ENCODE results near the gene MTA1. TPM values are rescaled to one million over a fixed set of nuclear protein-coding genes. Genes with fewer than 3 reads are reported as not detected.

The MTA1 gene
- total and polyA plus RNA-seq, 2 of the 8 experiments (the other 6 are each of a cell fraction or from before 2014, with no cell fraction given) = 73.9 to 221 TPM

DNA sequence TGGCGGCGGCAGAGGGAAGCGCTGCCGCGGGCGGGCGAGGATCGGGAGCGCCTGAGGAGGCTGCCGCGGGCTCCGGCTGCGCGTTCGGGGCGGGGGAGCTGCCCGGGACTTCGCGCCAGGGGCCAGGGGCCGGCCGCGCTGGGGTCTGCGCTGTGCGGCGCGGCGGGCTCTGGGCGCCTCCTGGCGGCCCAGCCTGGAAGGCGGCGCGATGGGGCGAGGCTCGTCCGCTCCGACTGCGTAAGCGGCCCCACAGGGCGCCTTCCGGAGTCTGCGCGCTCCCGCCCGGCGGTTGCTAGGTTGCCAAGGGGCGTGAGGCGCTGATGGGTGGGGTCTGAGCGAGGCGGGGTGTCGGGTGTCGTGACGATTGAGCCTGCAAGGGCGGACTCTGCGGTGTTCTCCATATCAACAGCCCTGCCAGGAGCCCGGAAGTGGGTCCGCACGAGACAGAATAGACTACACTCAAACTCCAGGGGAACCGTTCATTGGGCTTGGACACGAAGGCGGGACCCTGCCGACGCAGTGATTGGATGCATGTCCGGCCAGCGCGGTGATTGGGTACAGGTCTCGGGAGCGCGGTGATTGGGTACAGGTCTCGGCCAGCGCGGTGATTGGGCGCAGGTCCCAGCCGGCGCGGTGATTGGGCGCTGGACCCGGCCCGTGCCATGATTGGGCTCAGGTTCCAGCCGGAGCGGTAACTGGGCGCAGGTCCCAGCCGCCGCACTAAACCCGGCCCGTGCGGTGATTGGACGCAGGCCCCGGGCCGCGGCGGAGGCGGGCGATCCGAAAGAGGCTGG is 71.1 kb downstream of the MTA1 start, which contains the start of gene TEDC1:
Gene TEDC1, plus strand, starts transcription at position 675 of the 794 bp plus-strand sequence. CDS start 130 bp downstream, outside the sequence.
- WGBS, 2 experiments (ENCODE audit: extremely low coverage in 1 of 2, insufficient coverage in 1 of 2, insufficient read length in 1 of 2, insufficient replicate concordance in 2 of 2, low coverage in 1 of 2, low lambda C conversion rate in 2 of 2, missing lambda C conversion rate in 1 of 2) = 6% methylated on average over 54 of the region's 94 CpGs; no CpG with 5 or more reads in 1 of the 2 experiments
- H4K20me1 ChIP-seq (replicated peaks in 1 of 2; ENCODE audit: control insufficient read depth in 1 of 2, insufficient read depth in 2 of 2, low read length in 2 of 2) = peaks cover 0 to 12% of the 10 kb centered on the region in 2 experiments
- H2BK20ac ChIP-seq (ENCODE audit: low read length) = no peak within 1 kb of the TSS
- H3K23ac ChIP-seq (ENCODE audit: insufficient read length) = no peak within 1 kb of the TSS
- H3K18ac ChIP-seq (ENCODE audit: extremely low read depth, low read length) = no peak within 1 kb of the TSS; the same call in none of the 2 replicates
- no peak within 1 kb of the TSS for H2AK5ac ChIP-seq (ENCODE audit: low read depth, low read length)
- no peaks in the 10 kb centered on the region for H3K79me2 ChIP-seq (ENCODE audit: control insufficient read depth in 1 of 2, insufficient read depth in 2 of 2, low read length in 2 of 2)
- H3K23me2 ChIP-seq (ENCODE audit: low read depth, low read length) = peaks cover 9% of the 10 kb centered on the region; the same call in 1 of the 2 replicates
- peak within 1 kb of the TSS; percentile 71 for H4K8ac ChIP-seq (ENCODE audit: extremely low read depth, insufficient read depth, low read length)
- H3K9ac ChIP-seq (replicated peaks in 1 of 4; ENCODE audit: extremely low read depth in 1 of 4, low read depth in 3 of 4, low read length in 3 of 4) = peak within 1 kb of the TSS in 3 of 4 experiments; percentile 63 to 85 (median 70); a peak in 5 of 7 replicates
- no peak within 1 kb of the TSS for H2BK15ac ChIP-seq (ENCODE audit: low read length)
- H2BK120ac ChIP-seq (replicated peaks; ENCODE audit: low read depth, low read length) = no peak within 1 kb of the TSS
- peak; percentile 90 to 92 for DNase-seq (ENCODE audit: low read depth in 1 of 2, low spot score in 2 of 2)
- peaks cover 25 to 33% (median 32%) of the 10 kb centered on the region in 4 experiments for H3K27me3 ChIP-seq (replicated peaks in 1 of 4; ENCODE audit: control insufficient read depth in 3 of 4, extremely low read depth in 1 of 4, insufficient read depth in 3 of 4, low read length in 3 of 4)
- peaks cover 0 to 20% (median 5%) of the 10 kb centered on the region in 4 experiments; a peak in 5 of 7 replicates for H3K4me1 ChIP-seq (replicated peaks in 1 of 4; ENCODE audit: control insufficient read depth in 3 of 4, insufficient read depth in 4 of 4, low read length in 3 of 4)
- no peak within 1 kb of the TSS for H3K4ac ChIP-seq (replicated peaks; ENCODE audit: insufficient read length, low read depth, low read length)
- no peak within 1 kb of the TSS for H3K56ac ChIP-seq (replicated peaks; ENCODE audit: insufficient read length, low read depth, low read length)
- peak; percentile 77 for FAIRE-seq
- H3K36me3 ChIP-seq (ENCODE audit: control insufficient read depth in 2 of 4, insufficient read depth in 4 of 4, low read length in 3 of 4) = no peaks in the 10 kb centered on the region; a peak in 2 of 8 replicates
- H4K5ac ChIP-seq (ENCODE audit: insufficient read length, low read depth, low read length) = no peak within 1 kb of the TSS
- no peaks in the 10 kb centered on the region for H3K9me3 ChIP-seq (ENCODE audit: insufficient read depth in 2 of 2, low read depth in 1 of 2, low read length in 1 of 2)
- ChIA-PET CTCF (ENCODE audit: partially characterized antibody) (interaction anchor here (0.9 to 2.6 kb wide), 14 partner anchors 10 to 709 kb away, joined by 3 to 33 read pairs (median 6); partner anchors contain the start of gene PACS2), POLR2A (ENCODE audit: partially characterized antibody) (interaction anchor here (0.8 to 2.8 kb wide), 4 partner anchors 10 to 18 kb away, joined by 3 to 9 read pairs (median 6); no protein-coding TSS in a partner anchor)
- no peak within 1 kb of the TSS for H2BK12ac ChIP-seq (ENCODE audit: low read depth, low read length)
- no peak within 1 kb of the TSS for H3K14ac ChIP-seq (ENCODE audit: insufficient read length)
- H3K4me2 ChIP-seq (ENCODE audit: insufficient read depth in 1 of 2, low read depth in 2 of 2, low read length in 2 of 2) = peak within 1 kb of the TSS; percentile 37 to 100
- no peak within 1 kb of the TSS for H2BK5ac ChIP-seq (ENCODE audit: low read depth, low read length)
- peak within 1 kb of the TSS; percentile 73; the same call in 1 of the 2 replicates for H3K27ac ChIP-seq (ENCODE audit: low read depth, low read length)
- no peak within 1 kb of the TSS for H4K91ac ChIP-seq (replicated peaks; ENCODE audit: insufficient read length, low read length)
- H3K4me3 ChIP-seq (ENCODE audit: extremely low read depth in 1 of 4, insufficient read depth in 2 of 4, low read depth in 3 of 4, low read length in 4 of 4) = peak within 1 kb of the TSS; percentile 37 to 91 (median 70)
- H2AFZ ChIP-seq (ENCODE audit: low read length) = no peak within 1 kb of the TSS
- H3K79me1 ChIP-seq (ENCODE audit: low read depth, low read length) = no peaks in the 10 kb centered on the region
- TF ChIP-seq, protein P1, sequence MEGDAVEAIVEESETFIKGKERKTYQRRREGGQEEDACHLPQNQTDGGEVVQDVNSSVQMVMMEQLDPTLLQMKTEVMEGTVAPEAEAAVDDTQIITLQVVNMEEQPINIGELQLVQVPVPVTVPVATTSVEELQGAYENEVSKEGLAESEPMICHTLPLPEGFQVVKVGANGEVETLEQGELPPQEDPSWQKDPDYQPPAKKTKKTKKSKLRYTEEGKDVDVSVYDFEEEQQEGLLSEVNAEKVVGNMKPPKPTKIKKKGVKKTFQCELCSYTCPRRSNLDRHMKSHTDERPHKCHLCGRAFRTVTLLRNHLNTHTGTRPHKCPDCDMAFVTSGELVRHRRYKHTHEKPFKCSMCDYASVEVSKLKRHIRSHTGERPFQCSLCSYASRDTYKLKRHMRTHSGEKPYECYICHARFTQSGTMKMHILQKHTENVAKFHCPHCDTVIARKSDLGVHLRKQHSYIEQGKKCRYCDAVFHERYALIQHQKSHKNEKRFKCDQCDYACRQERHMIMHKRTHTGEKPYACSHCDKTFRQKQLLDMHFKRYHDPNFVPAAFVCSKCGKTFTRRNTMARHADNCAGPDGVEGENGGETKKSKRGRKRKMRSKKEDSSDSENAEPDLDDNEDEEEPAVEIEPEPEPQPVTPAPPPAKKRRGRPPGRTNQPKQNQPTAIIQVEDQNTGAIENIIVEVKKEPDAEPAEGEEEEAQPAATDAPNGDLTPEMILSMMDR (IDR thresholded peaks at IDR 0.05; ENCODE audit: control extremely low read depth in 1 of 3, insufficient read depth in 1 of 3, low read depth in 1 of 3, low read length in 3 of 3) = peak in 2 of 3 experiments; percentile 79 to 91; a peak in 3 of 4 replicates
- TF ChIP-seq EGR1 (IDR thresholded peaks at IDR 0.05; ENCODE audit: borderline replicate concordance, low read depth, low read length) (no peak), SP2 (IDR thresholded peaks at IDR 0.05; ENCODE audit: low read length) (peak; percentile 40), SUZ12 (IDR thresholded peaks at IDR 0.05; ENCODE audit: low read length) (no peak), KDM4A (IDR thresholded peaks at IDR 0.05; ENCODE audit: low read depth, low read length, severe bottlenecking) (peak; percentile 16), SAP30 (IDR thresholded peaks at IDR 0.05; ENCODE audit: insufficient read depth, insufficient replicate concordance, low read length) (no peak), CHD2 (IDR thresholded peaks at IDR 0.05; ENCODE audit: low read length) (peak; percentile 87), SP4 (IDR thresholded peaks at IDR 0.05; ENCODE audit: low read length) (peak; percentile 80; the same call in 1 of the 2 replicates)

Measured in H1 (cell line).